ENCODE results near the gene HCRTR1.

HCRTR1 gene

GRCh38 chr1:31648641-31649357 lies 31.3 kb downstream of the HCRTR1 start:
- DNase-seq = no peak

DNA sequence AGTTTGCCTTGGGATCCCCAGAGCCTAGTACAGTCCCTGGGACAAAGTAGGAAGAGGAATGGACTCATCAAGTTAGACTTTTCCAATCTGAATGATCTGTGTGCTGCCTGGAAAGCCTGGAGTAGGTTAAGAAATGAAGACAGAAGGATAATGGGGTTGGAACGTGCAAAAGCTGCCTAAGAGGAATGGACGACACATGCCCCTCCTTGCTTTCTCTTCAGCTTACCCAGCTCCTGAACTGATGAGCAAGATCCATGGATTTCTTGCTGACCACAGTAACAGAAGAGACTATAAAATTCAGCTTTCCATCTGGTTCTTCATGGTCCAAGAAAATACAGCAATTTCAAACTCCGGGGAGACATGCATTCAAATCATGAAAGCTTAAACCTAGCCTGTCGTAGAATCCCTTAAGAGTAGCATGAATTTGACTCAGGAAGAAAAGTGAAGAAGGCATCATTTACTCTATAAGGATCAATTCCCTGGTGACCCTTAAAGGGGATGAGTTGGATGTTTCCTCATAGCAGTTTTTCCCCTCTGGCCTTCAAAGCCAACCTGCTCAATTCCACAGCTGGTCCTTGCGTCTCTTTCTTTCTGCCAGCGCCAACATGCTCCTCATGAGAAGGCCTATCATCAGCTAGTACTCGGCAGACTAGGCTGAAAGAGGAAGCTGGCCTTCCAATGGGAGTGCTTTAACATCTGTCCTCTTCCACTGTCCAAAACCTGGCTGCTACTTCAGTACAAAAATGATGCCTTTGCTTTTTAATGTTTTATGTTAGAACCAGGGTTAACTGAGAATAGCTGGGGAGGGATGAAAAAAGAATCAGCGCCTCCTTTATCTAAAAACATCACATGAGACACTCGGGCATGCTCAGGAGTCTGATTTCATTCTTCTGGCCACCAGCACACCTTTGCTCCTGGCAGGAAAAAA lies 32.9 kb downstream of the HCRTR1 start:
- DNase-seq = no peak

GRCh38 chr1:31651089-31651420 lies 33.6 kb downstream of the HCRTR1 start:
- no peak for DNase-seq

- no peak for DNase-seq
These were observed 34.3 kb downstream of the HCRTR1 start for GRCh38 chr1:31651766-31652165.

- DNase-seq = no peak
These were observed 35.5 kb downstream of the HCRTR1 start for GRCh38 chr1:31652891-31653499.

DNA sequence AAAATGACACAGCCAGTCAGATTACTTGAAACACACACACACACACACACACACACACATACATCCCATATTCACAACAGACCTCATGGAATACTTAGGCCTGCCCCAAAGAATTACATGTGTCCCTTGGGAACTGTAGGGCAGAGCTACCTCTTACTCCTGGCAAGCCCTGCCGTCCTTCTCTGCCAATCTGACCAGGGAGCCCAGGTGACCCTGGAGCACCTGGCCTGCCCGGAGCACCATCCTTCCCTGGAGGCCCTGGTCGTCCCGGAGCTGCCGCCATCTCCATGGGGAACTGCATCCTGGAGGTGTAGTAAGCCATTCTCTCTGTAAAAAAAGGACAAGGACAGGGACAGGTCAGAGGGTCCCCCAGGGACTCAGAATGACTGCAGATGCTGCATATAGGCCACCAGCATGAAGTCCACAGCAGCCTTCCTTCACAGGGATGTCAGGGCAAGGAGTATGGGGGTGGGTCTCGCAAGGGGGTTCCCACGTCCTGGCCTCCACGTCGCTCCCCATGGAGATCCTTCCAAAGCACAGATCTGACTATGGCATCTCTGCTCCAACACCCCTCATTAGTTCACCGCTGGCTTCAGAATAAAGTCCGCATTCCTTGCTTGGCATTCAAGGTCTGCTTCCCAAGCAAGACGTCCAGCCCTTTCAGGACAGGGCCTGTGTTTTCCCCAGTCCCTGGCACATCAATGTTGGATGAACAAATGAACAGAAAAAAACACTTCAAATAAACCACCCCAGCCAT lies 36.4 kb downstream of the HCRTR1 start:
- DNase-seq = no peak

DNA sequence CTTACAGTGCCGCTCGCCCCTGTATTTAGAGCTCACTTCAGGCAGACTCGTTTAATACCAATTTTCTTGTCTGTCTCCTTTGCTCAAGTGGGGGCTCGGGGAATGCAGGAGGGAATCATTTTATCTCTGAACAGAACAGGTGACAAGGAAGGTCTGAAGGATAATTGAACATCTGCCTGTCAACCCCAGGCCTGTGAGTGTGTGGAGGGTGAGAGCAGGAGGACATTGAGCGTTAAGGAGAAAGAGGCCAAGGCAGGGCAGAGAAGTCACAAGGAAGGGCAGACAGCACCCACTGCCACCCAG lies 36.9 kb downstream of the HCRTR1 start:
- no peak for DNase-seq

DNA sequence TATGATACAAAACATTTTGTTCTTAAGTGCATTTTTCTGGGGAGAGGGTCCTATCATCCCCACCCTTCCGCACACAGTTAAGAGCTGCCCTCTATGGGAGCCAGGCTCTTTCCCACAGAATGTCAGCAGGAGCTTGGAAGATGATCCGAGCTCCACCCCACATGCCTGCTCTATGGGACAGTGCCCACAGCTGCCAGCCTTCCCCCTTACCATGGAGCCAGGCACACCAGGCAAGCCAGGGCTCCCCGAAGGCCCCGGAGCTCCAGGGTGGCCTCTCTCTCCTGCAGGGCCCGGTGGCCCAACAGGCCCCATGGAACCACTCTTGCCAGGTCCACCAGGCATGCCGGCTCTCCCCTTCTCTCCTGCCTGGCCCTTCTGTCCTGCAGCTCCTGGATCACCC lies 37.6 kb downstream of the HCRTR1 start:
- DNase-seq = no peak

GRCh38 chr1:31655756-31656155 lies 38.3 kb downstream of the HCRTR1 start:
- DNase-seq = no peak

DNA sequence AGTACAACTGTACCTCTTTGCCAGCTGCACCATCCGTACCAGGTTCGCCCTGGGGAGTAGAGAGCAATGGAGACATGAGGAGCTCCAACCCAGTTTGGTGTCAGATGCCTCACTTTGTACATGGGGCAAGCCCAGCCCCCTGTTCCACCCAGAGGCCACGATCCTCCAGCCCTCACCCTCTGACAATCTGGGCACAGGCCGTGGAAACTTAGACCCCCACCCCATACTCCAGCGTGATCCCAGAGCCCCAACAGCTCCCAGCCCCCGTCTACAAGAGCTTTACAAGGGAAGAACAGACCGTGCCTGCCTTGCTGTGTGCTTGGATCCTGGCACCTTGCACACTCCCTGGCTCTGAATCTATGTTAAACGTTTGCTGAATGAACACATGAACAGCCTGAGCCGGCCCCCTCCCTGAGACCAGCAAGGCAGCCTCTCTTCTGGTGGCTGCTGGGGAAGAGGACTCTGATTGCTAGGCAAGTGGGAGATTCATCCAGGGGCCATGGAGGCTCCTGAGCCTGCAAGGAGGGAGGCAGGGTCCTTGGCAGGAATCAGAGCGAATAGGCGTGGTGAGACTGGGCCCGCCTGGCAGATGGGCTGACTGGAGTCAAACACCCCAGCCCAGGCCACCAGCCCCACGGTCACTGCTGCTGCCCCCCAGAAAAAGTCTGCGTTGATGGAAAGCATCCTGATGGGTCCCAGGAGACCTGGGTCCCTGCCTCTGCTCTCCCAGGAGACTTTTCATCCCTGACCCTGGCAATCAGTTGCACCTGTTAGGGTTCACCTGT lies 39.7 kb downstream of the HCRTR1 start:
- DNase-seq = peak in 1 of 56 donors; percentile 7

GRCh38 chr1:31657972-31658510 lies 40.6 kb downstream of the HCRTR1 start:
- DNase-seq = no peak

DNA sequence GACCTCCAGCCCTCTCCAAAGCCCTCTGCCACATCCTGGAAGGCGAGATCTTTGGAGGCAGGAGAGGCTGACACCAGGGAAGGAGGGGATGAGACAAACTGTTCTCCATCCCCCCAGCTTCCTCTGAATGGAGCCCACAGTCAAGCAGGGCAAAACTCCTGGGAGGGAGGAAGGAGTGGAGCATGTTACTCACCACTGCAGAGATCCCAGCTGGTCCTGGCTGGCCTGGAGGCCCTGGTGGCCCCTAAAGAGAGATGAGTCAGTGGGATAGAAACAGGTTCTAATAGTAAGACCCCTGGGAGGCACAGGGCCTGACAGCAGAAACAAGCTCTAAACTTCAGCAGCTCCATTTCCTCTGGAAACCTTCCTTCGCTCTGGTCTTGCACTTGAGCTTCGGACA lies 41.2 kb downstream of the HCRTR1 start:
- no peak for DNase-seq

GRCh38 chr1:31659889-31660288 lies 42.4 kb downstream of the HCRTR1 start:
- DNase-seq = no peak

- no peak for DNase-seq
These were observed 43.5 kb downstream of the HCRTR1 start for GRCh38 chr1:31660871-31661455.

GRCh38 chr1:31661856-31662255 lies 44.4 kb downstream of the HCRTR1 start:
- no peak for DNase-seq

DNA sequence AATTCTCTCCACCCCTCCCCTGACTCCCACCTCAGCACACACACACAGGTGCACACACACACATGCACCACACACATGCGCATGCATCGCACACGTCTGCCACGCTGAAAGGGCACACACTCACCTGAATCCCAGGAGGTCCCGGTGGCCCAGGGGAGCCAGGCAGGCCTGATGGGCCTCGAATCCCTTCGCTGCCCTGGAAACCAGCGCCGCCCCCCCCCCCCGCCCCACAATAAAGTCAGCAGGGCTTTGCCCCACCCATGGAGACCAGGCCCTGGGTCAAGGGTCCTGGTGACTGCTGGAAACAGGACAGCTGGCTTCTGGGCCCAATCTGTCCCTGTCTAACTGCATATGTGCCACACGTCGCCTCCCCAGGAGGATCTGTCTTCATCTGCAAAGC lies 45.0 kb downstream of the HCRTR1 start:
- no peak for DNase-seq

DNA sequence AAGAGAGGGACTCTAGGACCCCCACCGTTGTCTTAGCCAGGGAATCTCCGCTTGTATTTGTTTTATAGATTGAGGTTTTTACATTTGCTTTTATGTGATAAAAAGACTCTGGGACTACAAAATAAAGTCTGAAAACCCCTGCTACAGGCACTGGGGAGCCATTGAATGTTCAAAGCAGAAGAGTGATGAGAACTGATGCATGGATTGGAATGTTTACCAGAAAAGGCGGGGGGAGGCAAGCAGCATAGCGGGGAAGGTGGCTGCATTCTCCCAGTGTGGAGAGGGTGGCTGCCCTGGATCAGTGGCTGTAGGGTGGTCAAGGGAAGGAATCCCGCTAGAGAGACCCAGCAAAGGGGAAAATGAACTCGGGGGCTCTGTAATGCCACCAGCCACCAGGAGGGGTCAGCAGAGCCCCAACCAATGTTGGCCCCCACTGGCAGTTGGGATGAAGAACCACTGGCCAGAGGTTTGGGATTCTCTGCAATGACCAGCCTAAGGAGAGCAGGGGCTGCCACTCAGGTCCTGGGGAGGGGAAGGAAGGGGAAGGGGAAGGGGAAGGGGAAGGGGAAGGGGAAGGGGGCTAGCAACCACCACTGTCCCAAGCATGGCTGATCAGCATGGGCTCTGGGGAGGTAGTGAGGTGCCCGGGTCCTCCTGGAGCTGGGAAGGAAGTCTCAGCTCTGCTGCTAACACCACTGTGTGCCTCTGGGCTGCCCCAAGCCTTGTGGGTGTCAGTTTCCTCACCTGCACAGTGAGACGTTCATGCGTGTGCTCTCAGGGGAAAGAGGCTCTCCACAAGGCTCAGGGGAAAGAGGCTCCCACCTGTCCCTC lies 46.3 kb downstream of the HCRTR1 start:
- peak in 39 of 56 donors; percentile 7 to 78 (median 31) for DNase-seq

DNA sequence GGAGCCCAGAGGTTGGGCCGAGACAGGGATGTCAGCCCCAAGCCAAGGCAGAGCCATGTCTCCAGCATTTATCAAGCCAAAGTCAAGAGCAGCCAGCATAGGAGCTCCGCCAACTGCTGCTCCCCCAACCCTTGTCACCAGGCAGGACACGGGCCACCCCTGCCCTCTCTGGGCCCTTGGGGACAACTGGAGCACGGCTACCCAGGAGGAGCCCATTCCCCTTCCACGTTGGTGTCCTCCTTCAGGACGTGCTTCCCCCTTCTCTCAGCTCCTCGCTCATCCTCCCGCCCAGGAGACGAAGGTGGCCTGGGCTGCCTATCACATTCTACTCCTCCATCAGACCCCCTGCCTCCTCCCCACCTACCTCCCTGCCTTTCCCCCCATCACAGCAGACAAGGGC lies 47.0 kb downstream of the HCRTR1 start:
- DNase-seq = no peak

DNA sequence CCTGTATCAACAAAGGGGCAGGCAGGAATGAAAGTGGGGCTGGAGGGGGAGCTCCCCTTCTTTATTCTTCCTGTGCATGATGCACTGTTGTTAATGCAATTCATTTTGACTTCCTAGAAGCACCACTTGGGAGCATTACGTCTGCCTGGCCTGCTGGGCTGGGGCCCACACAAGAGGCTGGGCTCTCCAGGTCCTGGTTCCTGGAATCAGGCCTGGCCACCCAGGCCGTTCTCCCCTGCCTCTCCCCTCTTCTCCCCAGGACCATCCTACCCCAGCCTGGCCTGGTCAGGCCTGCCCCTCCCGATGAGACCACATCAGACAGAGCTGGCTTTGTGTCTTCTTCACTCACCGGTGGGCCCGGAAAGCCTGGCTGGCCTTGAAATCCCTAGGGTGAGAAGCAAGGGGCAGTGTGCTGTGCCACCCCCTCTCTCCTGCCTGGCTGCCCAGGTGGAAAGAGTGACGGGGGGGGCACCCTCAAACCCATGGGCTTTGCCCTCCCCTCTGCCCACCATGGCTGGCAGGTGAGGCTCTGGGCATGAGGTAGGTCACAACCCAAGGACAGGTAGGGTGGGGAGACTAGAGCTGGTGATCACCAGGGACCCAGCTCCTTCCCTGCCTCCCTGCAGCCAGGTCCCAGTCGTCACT lies 47.9 kb downstream of the HCRTR1 start:
- DNase-seq = no peak

Measured in amygdala (tissue), 56 donors.